SH-SY5Y (cell line): ENCODE results near the gene PSMA7.

Experiments
- GATA2 ChIP-seq: IDR thresholded peaks from 2 replicates; pipeline ENCODE4 v1.6.1; 2011; ENCODE audit warnings: mild to moderate bottlenecking, low read depth, low read length
- GATA3 ChIP-seq: IDR thresholded peaks from 2 replicates; pipeline ENCODE4 v1.6.1; 2011; ENCODE audit warnings: low read depth, mild to moderate bottlenecking, low read length, moderate library complexity

DNA sequence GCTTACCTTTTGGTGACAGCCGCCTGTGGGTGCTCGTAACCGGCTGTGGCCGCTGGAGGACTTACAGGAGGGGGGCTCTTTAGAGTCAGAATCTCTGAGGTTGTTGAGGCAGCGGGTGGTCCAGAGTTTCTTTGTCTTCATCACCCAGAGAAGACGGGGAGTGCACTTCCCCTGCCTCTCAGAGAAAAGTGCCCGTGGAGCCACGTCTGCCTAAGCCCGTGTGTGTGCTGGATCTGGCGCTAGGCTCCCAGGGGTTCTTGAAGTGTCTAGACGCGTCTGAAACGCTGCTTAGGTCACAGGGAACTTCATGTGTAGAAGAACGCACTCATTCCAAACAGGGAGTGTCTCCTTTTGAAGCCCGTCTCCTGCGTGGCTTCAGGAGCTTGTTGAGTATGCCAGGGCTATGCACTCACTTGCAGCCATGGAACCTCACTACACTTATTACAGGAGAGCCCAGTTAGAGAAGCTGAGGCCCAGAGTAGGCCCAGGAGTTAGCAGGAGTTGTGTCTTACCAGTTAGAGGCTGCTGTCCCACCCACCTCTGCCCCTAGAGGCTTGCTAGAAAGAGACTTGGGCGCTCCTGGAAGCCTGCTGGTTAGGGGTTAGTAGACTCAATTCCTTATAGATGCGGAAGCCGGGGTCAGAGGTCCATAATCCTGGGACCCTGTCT is 19.6 kb downstream of the PSMA7 start:
- no peak for TF ChIP-seq GATA2
- no peak for TF ChIP-seq GATA3
